MCF 10A (cell line): ENCODE results near the gene SRRM2. TPM values are rescaled to one million over a fixed set of nuclear protein-coding genes. Genes with fewer than 3 reads are reported as not detected.
A peak's percentile ranks its signal among the peaks of the same experiment; 100 is the strongest.

Experiments used
- BruUV-seq: library from RNA; stranded (reverse); fragments of 400-500 nt; replicated peaks from 2 replicates; lab custom pipeline; 2021; lab: Mats Ljungman, UMichigan
- CTCF ChIA-PET: fragments of 300-600 bp; sonication (Branson Sonifier 250); formaldehyde crosslinking; extraction: SDS; loops from one replicate; lab custom pipeline; 2021; ENCODE audit warnings: antibody characterized with exemption, inconsistent platforms; lab: Yijun Ruan, JAX
- POLR2A ChIA-PET: fragments of 300-600, 350-650 bp; sonication (Branson Sonifier 250); formaldehyde crosslinking; extraction: SDS; loops from one replicate; lab custom pipeline; 2020; ENCODE audit warnings: antibody characterized with exemption, inconsistent platforms; lab: Yijun Ruan, JAX
- DNase-seq: peaks from one replicate; pipeline ENCODE4 v3.0.0-alpha.2; 2018; ENCODE audit not compliant: unreplicated experiment
- H3K27ac Mint-ChIP-seq: one replicate; pipeline ENCODE4 v1.8.0; 2022; ENCODE audit warnings: mild to moderate bottlenecking, low read depth, mixed read lengths; ENCODE audit not compliant: unreplicated experiment
- H3K27me3 Mint-ChIP-seq: one replicate; pipeline ENCODE4 v1.8.0; 2022; ENCODE audit warnings: mixed read lengths; ENCODE audit not compliant: insufficient read depth, unreplicated experiment
- H3K36me3 Mint-ChIP-seq: one replicate; pipeline ENCODE4 v1.8.0; 2022; ENCODE audit warnings: mild to moderate bottlenecking, moderate library complexity, mixed read lengths; ENCODE audit not compliant: insufficient read depth, unreplicated experiment
- H3K4me1 Mint-ChIP-seq: one replicate; pipeline ENCODE4 v1.8.0; 2022; ENCODE audit warnings: mixed read lengths; ENCODE audit not compliant: insufficient read depth, unreplicated experiment
- H3K4me3 Mint-ChIP-seq: one replicate; pipeline ENCODE4 v1.8.0; 2022; ENCODE audit warnings: mild to moderate bottlenecking, moderate library complexity, mixed read lengths; ENCODE audit not compliant: unreplicated experiment
- H3K9me3 Mint-ChIP-seq: one replicate; pipeline ENCODE4 v1.8.0; 2022; ENCODE audit warnings: mixed read lengths; ENCODE audit not compliant: unreplicated experiment
- CTCF ChIP-seq: fragments of 200-600 bp; IDR thresholded peaks from one replicate; pipeline ENCODE4 v1.8.0; 2022; ENCODE audit warnings: antibody characterized with exemption, mild to moderate bottlenecking; ENCODE audit not compliant: unreplicated experiment
- intact Hi-C: fragments of 100-400 bp; cut with micrococcal nuclease; formaldehyde crosslinking; loops from 2 replicates; pipeline ENCODE4 v1.14.1; 2022
- total RNA-seq: library from RNA; stranded (reverse); gene quantifications from 2 replicates; pipeline ENCODE4 v1.2.3, GENCODE V29; 2022

SRRM2 gene
- total RNA-seq, 1 experiment from 2014 or later = 779 TPM

DNA sequence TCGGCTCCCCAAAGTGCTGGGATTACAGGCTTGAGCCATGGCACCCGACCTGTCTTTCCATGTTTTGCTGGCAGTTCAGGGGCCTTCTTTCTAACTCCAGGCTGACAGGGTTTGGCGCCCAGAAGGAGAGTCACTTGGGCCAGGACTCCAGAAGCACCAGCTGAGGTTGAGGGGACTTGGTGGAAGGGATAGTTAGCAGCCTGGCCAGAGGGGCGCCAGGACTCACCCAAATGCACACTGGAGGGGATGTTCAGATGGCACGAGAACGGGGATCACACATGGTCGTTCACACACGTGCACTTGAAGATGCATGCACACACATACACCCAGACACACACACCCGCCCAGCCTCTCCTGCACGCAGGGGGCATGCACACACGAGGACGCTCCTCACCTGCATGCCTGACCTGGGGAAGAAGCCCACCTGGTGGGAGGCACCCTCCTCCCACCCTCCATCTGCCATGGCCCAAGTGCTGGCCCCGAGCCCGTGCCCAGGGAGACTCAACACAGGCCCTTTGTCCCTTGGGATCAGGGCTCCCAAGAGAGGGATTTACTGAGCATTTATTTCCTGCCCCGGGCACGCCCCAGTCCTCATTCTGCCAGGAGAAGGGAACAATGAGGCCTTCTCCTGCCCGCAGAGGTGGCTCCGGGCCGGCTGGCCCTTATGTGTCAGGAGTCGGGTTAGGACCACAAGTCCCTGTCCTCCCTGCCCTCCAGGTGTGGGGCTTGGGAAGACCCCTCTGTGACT is 62.3 kb downstream of the SRRM2 start:
- no peak for TF ChIP-seq CTCF
- Mint-ChIP-seq H3K36me3 (peaks cover 5% of the 10 kb centered on the region), H3K4me3 (no peak overlapping the region), H3K9me3 (no peaks in the 10 kb centered on the region), H3K27ac (no peak overlapping the region), H3K27me3 (peaks cover 9% of the 10 kb centered on the region), H3K4me1 (no peaks in the 10 kb centered on the region)
- CTCF ChIA-PET = no interaction called here
- POLR2A ChIA-PET = no interaction called here
- intact Hi-C loops = no loop called here
- no peak for DNase-seq
- no TSS peak for BruUV-seq

DNA sequence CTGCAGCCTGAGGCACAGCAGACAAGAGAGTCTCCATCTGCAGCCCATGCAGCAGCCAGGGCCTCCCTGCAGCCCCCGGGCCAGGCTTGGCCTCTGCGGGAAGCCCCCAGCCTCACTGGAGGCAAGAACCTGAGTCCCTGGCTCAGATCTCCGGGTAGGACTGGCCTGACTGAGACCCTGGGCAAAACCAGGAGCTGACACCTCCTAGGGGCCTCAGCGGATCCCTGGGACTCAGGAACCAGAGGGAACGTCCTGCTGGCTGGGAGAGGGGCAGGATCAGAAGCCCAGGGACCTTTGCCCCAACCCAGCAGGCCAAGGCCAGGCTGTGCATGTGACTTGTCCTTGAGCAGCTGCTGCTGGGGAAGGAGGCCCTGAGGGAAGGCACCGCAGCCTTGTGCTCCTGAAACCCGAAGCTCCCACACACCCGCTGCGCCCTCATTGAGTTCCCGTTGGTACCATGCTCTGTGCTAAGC is 62.9 kb downstream of the SRRM2 start:
- Mint-ChIP-seq H3K27me3 (peaks cover 3% of the 10 kb centered on the region), H3K4me3 (no peak overlapping the region), H3K36me3 (peaks cover 5% of the 10 kb centered on the region), H3K9me3 (no peaks in the 10 kb centered on the region), H3K4me1 (no peaks in the 10 kb centered on the region), H3K27ac (no peak overlapping the region)
- BruUV-seq = no TSS peak
- POLR2A ChIA-PET = no interaction called here
- intact Hi-C loops = no loop called here
- no peak for TF ChIP-seq CTCF
- DNase-seq = no peak
- CTCF ChIA-PET = interaction anchor here (0.6 kb wide), 1 partner anchor 1663 kb away, joined by 3 read pairs; no protein-coding TSS in a partner anchor

DNA sequence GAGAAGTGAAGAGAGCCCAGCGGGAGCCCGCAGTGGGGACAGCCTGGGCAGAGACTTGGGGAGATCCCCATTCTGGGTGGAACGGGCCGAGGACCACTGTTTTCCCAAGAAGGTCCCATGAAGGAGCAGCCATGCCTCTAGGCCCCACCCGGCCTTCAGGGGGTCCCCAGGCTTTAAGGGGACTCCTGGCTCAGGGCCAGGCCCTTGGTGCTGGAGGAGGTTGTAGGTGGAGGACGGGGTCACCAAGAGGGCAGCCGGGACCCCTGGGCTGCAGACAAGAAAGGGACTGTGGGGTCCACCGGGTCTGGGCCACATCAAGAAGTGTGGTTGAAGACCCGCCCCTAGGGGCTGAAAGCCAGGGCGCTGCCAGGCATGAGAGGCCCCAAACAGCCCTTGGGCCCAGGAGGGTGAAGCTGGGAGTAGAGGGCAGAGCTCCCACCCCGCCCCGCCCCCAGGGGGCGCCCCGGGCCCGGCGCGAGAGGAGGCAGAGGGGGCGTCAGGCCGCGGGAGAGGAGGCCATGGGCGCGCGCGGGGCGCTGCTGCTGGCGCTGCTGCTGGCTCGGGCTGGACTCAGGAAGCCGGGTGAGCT is 64.4 kb downstream of the SRRM2 start, which contains the start of gene PRSS21:
Gene PRSS21 (plus strand): TSS at position 487 of the 589 bp plus-strand sequence. CDS start 32 bp downstream, at position 519.
- peak within 1 kb of the TSS; percentile 35 for H3K27ac Mint-ChIP-seq
- H3K4me1 Mint-ChIP-seq = no peaks in the 10 kb centered on the region
- H3K9me3 Mint-ChIP-seq = no peaks in the 10 kb centered on the region
- peaks cover 5% of the 10 kb centered on the region for H3K36me3 Mint-ChIP-seq
- TF ChIP-seq CTCF = peak; percentile 36
- peak; percentile 37 for DNase-seq
- peak within 1 kb of the TSS; percentile 64 for H3K4me3 Mint-ChIP-seq
- ChIA-PET POLR2A (interaction anchor here (1.0 kb wide), 1 partner anchor 39 kb away, joined by 4 read pairs; no protein-coding TSS in a partner anchor), CTCF (interaction anchor here (0.6 kb wide), 1 partner anchor 611 kb away, joined by 4 read pairs; no protein-coding TSS in a partner anchor)
- H3K27me3 Mint-ChIP-seq = no peaks in the 10 kb centered on the region
- no TSS peak for BruUV-seq
- intact Hi-C loops = loop anchor here (2.0 kb wide), 1 partner anchor 52 kb away; no protein-coding TSS in a partner anchor
